GM19452 (cell line): ENCODE data around the gene AP5Z1.

Source experiments
- ATAC-seq: cut with Tn5 transposase; IDR thresholded peaks from one replicate; pipeline ENCODE4 v1.9.1; 2021; ENCODE audit not compliant: unreplicated experiment

AP5Z1 gene

DNA sequence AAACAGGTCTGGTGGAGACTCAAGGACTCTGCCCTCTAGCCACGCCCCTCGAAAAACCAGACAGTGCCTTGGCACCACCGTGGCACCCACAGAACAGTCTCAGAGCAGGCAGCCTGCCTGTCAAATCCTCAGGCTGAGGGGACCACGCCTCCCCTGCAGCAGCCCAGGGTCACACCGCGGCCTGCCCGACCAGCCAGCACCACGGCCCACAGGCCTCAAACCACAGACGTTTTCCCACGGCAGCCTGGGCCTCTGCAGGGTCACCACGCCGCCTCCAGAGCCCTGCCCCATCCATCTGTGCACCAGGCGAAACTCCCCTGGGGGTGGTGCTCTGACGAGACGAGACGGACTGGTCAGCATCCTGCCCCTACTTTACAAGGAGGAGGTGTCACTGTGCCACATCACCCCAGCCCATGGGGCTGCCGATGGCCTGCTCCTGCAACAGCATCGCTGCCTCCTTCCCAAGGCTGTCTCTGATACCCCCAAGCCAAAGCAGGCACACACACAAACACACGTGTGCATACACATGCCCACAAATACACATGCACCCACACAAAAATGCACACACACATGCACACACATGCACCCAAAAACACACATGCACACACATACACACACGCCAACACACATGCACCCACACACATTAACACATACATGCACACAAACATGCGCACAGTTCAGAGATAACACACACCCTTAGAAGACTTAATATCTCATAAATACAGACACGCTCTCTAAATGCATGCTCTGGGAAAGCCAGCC lies 61.8 kb downstream of the AP5Z1 start:
- ATAC-seq, result no peak

DNA sequence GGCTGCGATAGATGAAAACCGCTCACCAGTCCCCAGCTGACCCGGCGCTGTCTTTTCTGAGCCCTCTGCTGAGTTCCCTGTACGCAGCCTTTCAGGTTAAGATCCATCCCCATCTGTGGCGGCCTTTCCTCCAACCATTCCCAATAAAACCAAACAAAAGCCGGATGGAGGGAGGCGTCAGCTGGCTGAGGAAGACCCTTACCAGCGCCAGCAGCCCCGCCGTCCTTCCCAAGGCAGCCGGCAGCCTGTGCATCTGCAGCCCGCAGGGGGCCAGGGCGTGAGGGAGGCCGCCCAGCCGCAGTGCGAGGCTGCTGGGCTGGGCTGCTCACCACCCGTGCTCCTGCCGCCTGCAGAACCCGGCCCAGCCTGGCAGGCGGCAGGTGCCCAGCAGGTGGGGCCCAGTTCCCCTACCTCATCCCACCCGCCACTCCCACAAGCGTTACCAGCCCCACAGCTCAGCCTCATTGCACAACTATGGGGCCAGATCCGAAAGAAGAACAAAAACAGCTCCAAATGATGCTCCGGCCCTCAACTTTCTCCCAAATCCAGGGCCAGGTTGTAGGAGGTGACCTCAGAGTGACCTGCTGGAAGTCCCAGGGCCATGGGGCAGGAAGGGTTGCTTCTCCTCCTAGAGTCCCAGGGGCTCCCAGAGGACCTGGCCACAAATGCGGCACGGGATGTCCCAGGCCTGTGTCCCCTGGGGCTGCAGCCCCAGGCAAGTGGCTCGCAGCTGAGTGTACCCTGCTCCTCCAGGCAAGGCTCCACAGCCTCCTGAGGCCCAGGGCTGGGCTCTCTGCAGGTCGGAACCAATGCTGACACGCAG lies 62.6 kb downstream of the AP5Z1 start:
- ATAC-seq, result no peak

DNA sequence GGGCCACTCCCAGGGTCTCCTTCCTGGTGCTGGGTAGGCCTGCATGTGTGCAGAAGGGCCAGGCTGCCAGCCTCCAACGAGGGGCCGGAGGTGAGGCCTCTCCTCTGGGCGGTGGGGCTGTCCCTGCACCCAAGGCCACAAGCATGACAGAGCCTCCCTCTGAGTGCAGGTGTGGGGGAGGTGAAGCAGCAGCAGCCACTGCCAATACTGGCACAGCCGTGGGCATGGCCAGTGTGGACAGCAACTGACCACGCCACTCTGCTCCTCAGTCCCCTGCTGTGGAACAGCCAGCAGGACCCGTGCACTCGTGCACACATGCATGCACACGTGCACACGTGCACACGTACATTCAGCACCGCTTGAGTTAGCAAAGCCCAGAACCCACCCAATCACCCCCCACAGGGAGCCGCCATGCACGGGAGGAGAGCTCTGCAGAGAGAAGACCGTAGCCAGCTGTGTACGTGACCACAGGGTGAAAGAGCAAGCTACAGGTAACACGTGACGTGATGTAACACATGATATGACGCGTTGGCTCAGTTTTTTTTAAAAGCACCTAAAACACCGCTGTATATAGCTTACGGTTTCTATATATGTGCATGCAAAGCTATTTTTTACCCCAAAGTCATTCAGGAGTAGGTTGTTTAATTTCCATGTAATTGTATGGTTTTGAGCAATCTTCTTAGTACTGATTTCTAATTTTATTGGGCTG lies 63.4 kb downstream of the AP5Z1 start:
- no peak for ATAC-seq

DNA sequence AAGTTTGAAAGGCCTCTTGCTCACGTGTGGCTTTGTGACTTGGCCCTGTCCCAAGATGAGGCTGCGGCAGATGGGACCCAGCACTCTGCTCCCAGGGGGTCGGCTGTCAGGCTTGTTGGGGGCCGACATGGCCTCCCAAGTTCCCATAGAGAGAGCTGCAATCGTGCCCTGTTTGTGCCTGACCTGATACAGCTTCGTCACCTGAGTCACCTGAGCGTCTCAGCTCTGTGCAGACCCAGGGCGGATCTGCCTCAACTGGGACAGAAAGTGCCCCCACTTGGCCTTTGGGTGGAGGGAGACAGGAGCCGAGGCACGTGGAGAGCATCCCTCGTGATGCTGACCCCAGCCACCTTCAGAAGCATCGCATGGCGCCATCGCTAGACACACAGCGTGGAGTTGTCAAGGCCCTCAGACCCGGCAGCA lies 64.7 kb downstream of the AP5Z1 start:
- ATAC-seq, result no peak
